Mesodermal cell (in vitro differentiated cells): ENCODE measurements around the gene SLC44A4.
"Not testable (repeated sequence)": the region's sequence is repeated elsewhere in the genome, so short reads cannot be mapped to it uniquely, and the experiment has no call there.

Experiments used
- H3K27ac ChIP-seq: 2 replicates; pipeline ENCODE4 v1.7.0; 2013; ENCODE audit warnings: mild to moderate bottlenecking, low read depth, low read length, moderate library complexity; ENCODE audit not compliant: severe bottlenecking
- H3K36me3 ChIP-seq: 2 replicates; pipeline ENCODE4 v1.7.1; 2013; ENCODE audit warnings: mild to moderate bottlenecking, low read length, moderate library complexity; ENCODE audit not compliant: control insufficient read depth, insufficient read depth
- H3K4me1 ChIP-seq: one replicate; pipeline ENCODE4 v1.7.1; 2013; ENCODE audit warnings: mild to moderate bottlenecking, low read length; ENCODE audit not compliant: insufficient read depth, control insufficient read depth, poor library complexity, severe bottlenecking
- H3K4me3 ChIP-seq: 2 replicates; pipeline ENCODE4 v1.7.0; 2013; ENCODE audit warnings: low read length, control low read depth, mild to moderate bottlenecking; ENCODE audit not compliant: insufficient read depth, poor library complexity, severe bottlenecking; ENCODE audit errors: extremely low read depth
- H3K9me3 ChIP-seq: 2 replicates; pipeline ENCODE4 v1.7.1; 2013; ENCODE audit warnings: mild to moderate bottlenecking, low read length, moderate library complexity; ENCODE audit not compliant: control insufficient read depth
- WGBS, 2 experiments: methylation state at CpG; one replicate each; pipeline ENCODE4 v1.1.5; 2013; ENCODE audit warnings: missing lambda C conversion rate in 2 of 2; ENCODE audit not compliant: insufficient coverage in 2 of 2; 5-methylcytosine and 5-hydroxymethylcytosine counted together

The SLC44A4 gene

DNA sequence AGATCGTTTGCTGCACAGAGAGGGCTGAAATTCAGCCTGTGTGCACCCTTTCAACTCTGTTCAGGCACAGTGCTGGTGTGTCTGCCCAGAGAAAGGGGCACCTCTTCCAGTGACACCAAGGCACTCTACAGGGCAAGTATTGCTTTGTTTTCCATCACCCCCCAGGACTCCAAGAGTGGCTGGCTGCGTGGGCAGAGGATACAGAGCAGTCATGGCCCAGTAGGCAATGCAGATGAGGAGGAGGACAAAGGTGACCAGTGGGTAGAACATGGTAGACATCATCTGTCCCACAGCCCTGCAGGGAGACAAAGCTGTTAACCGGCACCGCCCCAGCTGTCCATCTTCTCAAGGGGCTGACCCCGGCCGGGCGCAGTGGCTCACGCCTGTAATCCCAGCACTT lies 9.5 kb downstream of the SLC44A4 start:
- WGBS, 2 experiments: 86 to 93% methylated on average over 3 to 6 of the region's 8 CpGs
- Histone ChIP-seq H3K9me3 (no peaks in the 10 kb centered on the region), H3K27ac (no peak overlapping the region)

DNA sequence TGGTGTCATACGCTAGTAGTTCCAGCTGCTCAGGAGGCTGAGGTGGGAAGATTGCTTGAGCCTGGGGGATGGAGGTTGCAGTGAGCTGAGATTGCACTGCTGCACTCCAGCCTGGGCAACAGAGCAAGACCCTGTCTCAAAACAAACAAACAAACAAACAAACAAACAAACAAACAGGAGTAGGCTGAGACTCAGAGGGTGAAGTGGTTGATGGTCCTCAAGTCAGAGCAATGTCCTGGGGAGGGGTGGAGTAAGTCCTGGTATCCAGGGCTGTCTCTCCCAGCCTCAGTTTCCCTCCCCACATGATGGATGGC lies 10.2 kb downstream of the SLC44A4 start:
- not testable (repeated sequence) for H3K36me3 ChIP-seq, H3K4me3 ChIP-seq, H3K27ac ChIP-seq, H3K9me3 ChIP-seq, H3K4me1 ChIP-seq
- WGBS, 2 experiments: 90 to 100% methylated on average over 1 of the region's 1 CpG

More for the DNA sequence above, 9.5 kb downstream of the SLC44A4 start:
- H3K4me1 ChIP-seq: peaks cover 6% of the 10 kb centered on the region
- no peak overlapping the region for H3K4me3 ChIP-seq
- H3K36me3 ChIP-seq: no peaks in the 10 kb centered on the region

DNA sequence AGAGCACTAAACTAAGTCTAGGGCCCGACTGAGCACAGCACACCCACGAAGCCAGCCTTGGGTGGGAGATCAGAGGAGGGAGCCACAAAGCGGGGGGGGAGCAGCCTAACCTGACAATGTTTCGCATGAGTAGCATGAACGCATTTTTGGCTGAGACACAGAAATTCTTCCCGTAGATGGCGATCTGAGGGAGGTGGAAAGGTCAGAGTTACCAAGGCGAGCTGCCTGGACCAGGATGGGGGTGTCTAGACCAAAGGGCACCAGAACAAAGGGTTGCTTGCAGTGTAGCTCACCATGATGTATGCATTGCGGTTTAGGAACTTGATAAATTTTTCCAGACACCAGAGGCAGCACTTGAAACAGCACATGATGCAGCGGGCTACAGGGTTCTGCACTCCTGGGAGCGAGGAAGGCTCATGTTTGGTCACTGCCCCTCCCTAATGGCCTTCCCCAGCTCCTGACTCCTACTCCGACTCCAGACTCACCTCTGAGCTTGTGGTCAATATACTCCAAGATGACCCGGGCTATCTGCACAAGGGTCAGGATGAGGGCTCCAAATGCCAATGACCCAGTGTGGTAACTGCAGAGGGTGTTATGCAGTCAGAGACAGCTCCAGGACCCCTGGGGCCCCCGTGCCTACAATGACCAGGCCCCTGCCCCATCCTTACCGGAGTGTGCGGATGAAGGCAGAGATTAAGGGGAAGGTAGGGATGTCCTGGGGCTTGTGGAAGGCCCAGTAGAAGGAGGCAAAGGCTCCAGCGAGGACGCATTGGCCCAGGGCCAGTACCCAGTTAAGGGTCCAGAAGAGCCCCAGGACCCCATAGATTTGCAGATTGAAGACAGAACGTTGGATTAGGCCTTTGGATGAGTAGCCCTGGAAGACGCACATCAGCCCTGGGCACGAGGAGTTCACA lies 13.3 kb downstream of the SLC44A4 start:
- no peaks in the 10 kb centered on the region for H3K9me3 ChIP-seq
- no peaks in the 10 kb centered on the region for H3K4me1 ChIP-seq
- WGBS, 2 experiments: 91 to 92% methylated on average over 20 to 21 of the region's 21 CpGs
- peaks cover 11% of the 10 kb centered on the region for H3K36me3 ChIP-seq
- no peak overlapping the region for H3K4me3 ChIP-seq
- H3K27ac ChIP-seq: peak overlapping the region; percentile 23

DNA sequence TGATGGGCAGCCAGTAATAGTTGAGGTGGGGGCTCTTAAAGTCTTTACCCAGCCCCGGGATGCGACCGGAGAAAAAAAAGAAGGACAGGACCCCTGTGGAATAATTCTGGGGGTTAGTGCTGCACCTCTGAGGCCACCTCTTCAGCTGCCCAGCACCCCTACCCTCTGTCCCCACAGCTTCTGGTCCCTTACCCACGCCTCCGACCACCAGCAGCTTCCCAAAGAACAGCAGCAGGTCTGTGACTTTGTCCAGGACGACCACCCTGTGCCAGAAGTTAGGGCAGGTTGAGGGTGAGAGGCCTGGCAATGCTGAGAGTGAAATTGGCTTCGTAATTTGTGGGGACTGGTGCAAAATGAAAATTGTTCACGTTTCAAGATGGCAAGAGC lies 14.0 kb downstream of the SLC44A4 start:
- no peaks in the 10 kb centered on the region for H3K4me1 ChIP-seq
- H3K9me3 ChIP-seq: no peaks in the 10 kb centered on the region
- no peak overlapping the region for H3K27ac ChIP-seq
- H3K4me3 ChIP-seq: no peak overlapping the region
- 88 to 97% methylated on average over 5 to 8 of the region's 8 CpGs for WGBS, 2 experiments
- peaks cover 18% of the 10 kb centered on the region for H3K36me3 ChIP-seq

DNA sequence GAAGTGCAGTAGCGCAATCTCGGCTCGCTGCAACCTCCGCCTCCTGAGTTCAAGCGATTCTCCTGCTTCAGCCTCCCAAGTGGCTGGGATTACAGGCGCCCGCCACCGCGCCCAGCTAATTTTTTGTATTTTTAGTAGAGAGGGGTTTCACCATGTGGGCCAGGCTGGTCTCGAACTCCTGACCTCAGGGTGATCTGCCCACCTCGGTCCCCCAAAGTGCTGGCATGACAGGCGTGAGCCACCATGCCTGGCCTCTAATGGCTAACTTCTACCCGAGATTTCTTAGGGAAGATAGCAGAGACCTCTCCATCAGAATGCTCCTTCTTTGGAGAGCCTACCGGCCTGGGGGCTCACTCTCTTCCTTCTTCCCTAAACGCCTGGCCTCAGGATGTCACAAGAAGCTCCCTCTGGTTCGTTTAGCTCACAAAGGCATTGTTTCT lies 14.7 kb downstream of the SLC44A4 start:
- H3K27ac ChIP-seq: peak overlapping the region; percentile 97
- not testable (repeated sequence) for H3K9me3 ChIP-seq, H3K4me1 ChIP-seq
- 43 to 45% methylated on average over 11 to 12 of the region's 16 CpGs for WGBS, 2 experiments
- peaks cover 25% of the 10 kb centered on the region for H3K36me3 ChIP-seq
- H3K4me3 ChIP-seq: peak overlapping the region; percentile 86

DNA sequence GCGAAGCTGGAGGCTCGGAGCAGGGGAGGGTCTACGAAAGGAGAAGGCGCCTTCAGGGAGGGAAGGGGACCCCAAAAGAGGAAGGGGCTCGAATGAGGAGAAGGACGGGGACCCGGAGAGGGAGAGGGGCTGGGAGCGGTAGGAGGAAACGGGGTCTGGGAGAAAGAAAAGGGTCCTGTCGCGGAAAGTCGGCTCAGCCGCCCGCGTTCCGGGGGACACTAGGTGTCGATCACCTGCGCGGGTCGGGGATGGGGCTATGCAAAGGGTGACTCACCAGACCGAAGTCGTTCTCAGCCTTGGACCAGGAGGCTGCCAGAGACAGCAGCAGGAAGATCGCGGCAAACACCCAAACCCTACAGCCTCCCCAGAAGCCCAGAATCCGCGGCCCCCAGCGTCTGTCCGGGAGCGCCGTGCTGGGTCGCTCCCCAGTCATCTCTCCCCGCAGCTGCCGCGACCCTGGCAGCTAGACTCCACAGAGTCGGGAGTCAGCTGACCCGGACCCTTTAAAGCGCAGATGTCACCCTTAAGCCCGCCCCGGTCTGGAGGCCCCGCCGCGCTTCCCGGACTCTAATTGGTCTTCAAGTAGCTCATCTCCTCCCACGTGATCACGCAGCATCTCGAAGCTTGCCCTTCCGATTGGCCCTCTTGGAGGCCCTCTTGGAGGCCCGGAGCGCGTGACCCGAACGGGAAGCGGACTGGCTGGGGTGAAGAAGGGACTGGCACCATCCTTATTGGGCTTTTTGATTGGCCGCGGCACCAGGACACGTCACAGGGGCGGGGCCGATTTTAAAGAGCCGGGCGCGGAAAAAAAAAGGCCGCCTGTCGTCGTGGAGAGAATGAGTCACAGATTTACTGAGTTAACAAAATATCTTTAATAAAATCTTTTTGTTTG lies 16.2 kb downstream of the SLC44A4 start, which contains the start of gene NEU1:
TSS of gene NEU1 (minus strand) at position 478 of the 892 bp plus-strand sequence. CDS start at position 433, 45 bp downstream.
- 1 to 2% methylated on average over 52 to 56 of the region's 64 CpGs for WGBS, 2 experiments
- Histone ChIP-seq H3K9me3 (no peaks in the 10 kb centered on the region), H3K4me1 (no peaks in the 10 kb centered on the region), H3K36me3 (peaks cover 40% of the 10 kb centered on the region), H3K27ac (peak within 1 kb of the TSS; percentile 97), H3K4me3 (peak within 1 kb of the TSS; percentile 86)

DNA sequence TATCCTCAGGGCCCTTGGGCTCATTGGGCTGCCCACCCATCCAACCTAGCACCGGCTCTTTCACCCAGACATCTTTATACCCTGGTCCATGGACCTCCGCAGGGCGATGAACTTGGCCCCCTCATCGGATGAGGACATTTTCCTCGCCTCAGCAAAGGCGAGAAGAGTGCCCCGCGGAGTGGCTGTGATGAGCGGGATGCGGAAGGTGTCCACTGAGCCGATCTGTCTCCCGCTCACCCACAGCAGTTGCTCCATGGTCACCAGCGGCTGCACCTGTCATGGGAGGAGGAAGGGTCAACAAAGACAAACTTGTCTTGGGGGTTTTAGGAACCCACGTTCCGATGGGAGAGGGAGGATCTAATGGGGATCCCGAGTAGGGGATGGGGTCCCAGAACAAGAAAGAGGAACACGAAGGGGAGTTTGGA lies 16.9 kb downstream of the SLC44A4 start:
- 62 to 65% methylated on average over 16 to 17 of the region's 17 CpGs for WGBS, 2 experiments
- Histone ChIP-seq H3K9me3 (no peaks in the 10 kb centered on the region), H3K27ac (no peak overlapping the region), H3K4me3 (peak overlapping the region; percentile 86), H3K4me1 (no peaks in the 10 kb centered on the region), H3K36me3 (peaks cover 47% of the 10 kb centered on the region)

DNA sequence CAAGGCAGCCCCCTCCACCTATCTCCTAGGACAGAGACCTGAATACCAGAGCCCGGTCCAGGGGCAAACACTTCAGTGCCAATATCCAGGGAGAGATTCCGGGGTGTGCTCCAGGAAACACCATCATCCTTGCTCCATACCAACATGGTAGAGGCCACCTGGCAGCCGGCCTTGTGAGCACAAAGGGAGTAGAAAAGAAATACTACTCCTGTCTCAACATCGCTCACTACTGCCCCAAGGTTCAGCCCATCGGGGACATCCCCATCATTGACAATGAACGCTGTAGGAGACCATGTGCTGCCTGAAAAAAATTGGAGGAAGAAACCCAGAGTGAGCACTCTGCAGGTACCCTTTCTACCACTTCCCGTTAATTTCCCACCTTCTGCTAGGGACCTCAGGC lies 17.6 kb downstream of the SLC44A4 start:
- no peak overlapping the region for H3K4me3 ChIP-seq
- no peaks in the 10 kb centered on the region for H3K9me3 ChIP-seq
- no peak overlapping the region for H3K27ac ChIP-seq
- H3K4me1 ChIP-seq: no peaks in the 10 kb centered on the region
- 94 to 97% methylated on average over 5 to 6 of the region's 7 CpGs for WGBS, 2 experiments
- H3K36me3 ChIP-seq: peaks cover 54% of the 10 kb centered on the region

DNA sequence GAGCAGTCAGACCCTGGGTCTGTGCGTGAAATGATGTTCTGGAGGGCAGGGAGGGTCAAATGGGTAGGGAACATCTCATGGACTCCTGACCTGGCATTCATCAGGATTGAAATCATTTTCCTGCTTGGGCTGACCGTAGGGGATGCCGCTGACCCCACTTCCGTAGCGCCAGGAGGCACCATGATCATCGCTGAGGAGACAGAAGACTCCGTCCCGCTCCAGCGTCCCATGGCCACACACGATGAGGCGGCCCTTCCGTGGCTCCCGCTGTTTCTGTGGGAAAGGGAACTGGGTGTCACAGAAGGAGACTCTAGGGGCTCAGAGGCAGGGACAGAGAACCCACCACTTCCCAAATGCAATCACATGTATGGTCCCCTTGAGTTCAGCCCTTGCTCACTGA lies 18.4 kb downstream of the SLC44A4 start:
- WGBS, 2 experiments: 93 to 98% methylated on average over 9 to 13 of the region's 13 CpGs
- Histone ChIP-seq H3K4me3 (no peak overlapping the region), H3K4me1 (no peaks in the 10 kb centered on the region), H3K27ac (no peak overlapping the region), H3K9me3 (peaks cover 3% of the 10 kb centered on the region), H3K36me3 (peaks cover 62% of the 10 kb centered on the region)

DNA sequence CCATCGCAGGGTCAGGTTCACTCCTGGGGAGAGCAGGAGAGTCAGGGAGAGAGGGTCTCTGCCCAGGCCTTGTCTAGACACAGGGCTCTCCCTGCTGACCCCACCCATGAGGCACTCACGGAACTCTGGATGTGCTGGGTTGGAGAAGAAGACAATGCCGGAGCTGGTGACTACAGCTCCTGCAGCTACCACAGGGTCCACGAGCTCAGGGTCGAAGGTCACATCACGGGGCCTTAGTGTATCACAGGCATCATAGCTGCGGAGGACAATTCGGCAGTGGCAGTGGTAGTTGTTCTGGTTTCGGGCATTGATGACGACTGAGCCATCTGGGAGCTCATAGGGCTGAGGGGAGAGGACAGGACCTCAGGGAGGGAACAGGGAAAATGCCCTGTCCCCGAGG lies 18.9 kb downstream of the SLC44A4 start:
- peaks cover 5% of the 10 kb centered on the region for H3K9me3 ChIP-seq
- no peak overlapping the region for H3K4me3 ChIP-seq
- H3K27ac ChIP-seq: no peak overlapping the region
- peaks cover 65% of the 10 kb centered on the region for H3K36me3 ChIP-seq
- WGBS, 2 experiments: 93 to 99% methylated on average over 9 to 11 of the region's 11 CpGs
- H3K4me1 ChIP-seq: no peaks in the 10 kb centered on the region
